ENCODE results near the gene GTPBP3. TPM values are rescaled to one million over a fixed set of nuclear protein-coding genes. Genes with fewer than 3 reads are reported as not detected.
"Not testable (repeated sequence)": the region's sequence is repeated elsewhere in the genome, so short reads cannot be mapped to it uniquely, and the experiment has no call there.

Gene GTPBP3, protein sequence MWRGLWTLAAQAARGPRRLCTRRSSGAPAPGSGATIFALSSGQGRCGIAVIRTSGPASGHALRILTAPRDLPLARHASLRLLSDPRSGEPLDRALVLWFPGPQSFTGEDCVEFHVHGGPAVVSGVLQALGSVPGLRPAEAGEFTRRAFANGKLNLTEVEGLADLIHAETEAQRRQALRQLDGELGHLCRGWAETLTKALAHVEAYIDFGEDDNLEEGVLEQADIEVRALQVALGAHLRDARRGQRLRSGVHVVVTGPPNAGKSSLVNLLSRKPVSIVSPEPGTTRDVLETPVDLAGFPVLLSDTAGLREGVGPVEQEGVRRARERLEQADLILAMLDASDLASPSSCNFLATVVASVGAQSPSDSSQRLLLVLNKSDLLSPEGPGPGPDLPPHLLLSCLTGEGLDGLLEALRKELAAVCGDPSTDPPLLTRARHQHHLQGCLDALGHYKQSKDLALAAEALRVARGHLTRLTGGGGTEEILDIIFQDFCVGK
- total RNA-seq (2014; rRNA removed; shearing (Covaris generic)): 38.2 and 43.3 TPM in 2 replicates
- 20.2 and 28.9 TPM in 2 replicates for polyA plus RNA-seq (2015; cell fraction: cytosol; rRNA removed)
- 63.3 and 65.0 TPM in 2 replicates for polyA plus RNA-seq (2015; cell fraction: nucleus; rRNA removed)

DNA sequence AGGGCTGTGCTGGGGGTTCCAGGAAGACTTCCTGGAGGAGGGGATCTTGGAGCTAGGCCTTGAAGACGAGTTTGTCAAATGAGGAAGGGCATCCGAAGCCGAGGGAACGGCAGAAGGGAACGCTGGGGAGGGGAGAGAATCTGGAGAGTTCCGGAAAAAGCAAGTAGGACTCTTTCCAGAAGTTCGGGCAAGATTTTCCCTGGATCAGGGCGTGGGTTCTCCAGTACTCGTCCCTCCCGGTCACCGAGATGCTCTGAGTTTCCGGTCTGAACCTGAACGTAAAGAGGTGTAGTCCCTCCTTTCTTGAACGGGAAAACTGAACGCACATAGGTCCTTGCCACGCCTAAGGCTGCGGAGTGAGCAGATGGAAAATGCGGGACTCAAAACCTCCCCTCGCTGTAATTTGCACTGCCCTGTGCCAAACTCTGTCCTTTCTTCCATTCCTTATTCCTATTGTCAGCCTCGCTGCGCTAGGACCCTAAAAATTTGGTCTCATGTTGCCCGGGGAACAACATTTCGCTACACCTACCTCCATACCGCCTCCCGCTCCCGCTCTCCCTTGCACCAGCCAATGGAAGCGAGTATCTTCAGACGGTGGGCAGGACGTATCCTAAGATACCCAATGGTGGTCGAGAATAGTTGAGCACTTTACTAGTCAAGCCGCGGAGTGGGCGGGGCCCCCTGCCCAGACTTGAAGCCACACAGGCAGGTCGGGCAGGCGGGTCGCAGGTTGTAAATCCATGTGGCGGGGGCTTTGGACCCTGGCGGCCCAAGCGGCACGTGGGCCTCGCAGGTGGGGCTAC lies at the start of gene GTPBP3:
GTPBP3 (plus strand) TSS at position 682 of the 803 bp plus-strand sequence; CDS start at position 741, 59 bp downstream.
- peak; percentile 97 for DNase-seq (ENCODE audit: low read depth)

DNA sequence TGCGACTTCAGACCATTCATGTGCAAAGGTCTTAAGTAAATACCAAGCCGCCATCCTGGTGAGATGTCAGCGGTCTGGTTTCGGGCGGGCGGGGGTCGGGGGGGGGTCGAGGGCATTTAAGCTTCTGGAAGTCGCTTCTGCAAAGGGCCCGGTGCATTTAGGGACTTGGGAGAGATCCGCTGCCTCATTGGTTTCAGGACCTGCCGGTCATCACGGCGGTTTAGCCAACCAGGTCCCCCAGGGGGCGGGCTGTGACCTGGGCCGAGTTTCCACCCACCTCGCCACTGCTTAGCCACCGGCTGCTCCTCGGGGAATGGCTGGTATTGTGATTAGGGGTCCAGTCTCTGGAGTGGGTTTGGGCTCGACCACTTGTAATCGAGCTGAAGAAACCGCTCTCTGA lies 47.9 kb upstream of the GTPBP3 start:
- no peak for DNase-seq (ENCODE audit: low read depth)

- DNase-seq (ENCODE audit: low read depth): peak; percentile 95
These were observed 44.9 kb upstream of the GTPBP3 start for GRCh38 chr19:17292301-17293074.

DNA sequence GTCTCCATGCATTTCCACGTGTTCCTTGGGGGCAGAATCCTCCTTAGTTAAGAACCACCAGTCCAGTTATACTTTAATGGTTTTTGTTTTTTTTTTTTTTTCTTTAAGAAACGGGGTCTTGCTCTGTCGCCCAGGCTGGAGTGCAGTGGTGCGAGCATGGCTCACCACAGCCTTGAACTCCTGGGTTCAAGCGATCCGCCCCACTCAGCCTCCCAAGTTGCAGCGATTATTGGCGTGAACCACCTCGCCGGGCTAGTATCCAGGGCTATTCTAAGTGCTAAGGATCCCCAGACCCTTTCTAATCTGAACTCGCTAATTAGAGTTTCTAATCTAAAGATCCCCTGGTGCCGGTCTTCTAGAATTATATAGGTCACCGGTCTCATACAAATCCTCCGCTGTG lies 43.7 kb upstream of the GTPBP3 start:
- no peak for DNase-seq (ENCODE audit: low read depth)

DNA sequence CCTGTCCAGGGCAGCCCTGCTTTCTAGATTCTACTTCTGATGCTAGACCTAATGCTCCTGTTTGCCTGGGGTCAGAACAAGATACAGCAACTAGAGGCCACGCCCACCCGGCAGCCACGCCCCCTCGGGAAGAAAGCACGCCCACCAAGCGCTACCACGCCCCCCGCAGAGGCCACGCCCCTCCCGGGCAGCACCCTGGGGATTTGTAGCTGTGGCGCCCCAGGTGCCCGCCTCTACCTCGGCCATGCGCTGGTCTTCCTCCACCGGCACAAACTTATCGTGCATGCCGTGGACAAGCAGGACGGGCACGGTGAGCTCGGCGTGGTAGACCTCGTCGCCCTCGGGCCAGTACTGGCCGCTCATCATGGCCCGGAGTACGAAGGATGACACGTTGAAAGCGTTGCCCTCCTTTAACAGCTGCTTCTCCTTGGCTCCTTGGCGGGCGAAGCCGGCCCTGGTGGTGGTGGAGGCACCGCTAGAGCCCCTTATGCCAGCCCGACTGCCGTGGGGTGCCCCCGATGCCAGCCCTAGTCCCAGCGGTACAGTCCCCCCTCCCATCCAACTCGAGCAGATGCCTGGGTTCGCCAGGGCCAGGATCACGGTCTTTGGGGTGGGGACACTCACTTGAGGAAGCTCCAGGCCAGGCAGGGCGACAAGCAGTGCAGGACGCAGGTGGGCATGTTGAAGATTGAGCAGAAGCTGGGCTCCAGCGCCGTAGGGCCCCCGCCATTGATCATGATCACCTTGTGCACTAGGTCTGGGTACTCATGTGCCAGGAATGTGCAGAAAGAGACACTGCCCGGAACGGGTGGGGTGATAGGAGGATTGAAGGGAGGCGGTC lies 43.1 kb upstream of the GTPBP3 start:
- DNase-seq (ENCODE audit: low read depth): no peak

DNA sequence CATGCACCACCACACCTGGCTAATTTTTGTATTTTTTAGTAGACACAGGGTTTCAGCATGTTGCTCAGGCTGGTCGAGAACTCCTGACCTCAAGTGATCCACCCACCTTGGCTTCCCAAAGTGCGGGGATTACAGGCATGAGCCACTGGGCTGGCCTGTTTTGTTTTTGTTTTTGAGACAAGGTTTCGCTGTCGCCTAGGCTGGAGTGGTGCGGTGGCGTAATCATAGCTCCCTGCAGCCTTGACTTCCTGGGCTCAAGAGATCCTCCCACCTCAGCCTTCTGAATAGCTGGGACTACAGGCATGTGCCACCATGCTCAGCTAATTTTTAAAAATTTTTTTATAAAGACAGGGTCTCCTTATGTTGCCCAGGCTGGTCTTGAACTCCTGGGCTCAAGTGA lies 41.8 kb upstream of the GTPBP3 start:
- DNase-seq (ENCODE audit: low read depth): not testable (repeated sequence)

GRCh38 chr19:17296273-17296672 lies 41.1 kb upstream of the GTPBP3 start:
- DNase-seq (ENCODE audit: low read depth): peak; percentile 74

DNA sequence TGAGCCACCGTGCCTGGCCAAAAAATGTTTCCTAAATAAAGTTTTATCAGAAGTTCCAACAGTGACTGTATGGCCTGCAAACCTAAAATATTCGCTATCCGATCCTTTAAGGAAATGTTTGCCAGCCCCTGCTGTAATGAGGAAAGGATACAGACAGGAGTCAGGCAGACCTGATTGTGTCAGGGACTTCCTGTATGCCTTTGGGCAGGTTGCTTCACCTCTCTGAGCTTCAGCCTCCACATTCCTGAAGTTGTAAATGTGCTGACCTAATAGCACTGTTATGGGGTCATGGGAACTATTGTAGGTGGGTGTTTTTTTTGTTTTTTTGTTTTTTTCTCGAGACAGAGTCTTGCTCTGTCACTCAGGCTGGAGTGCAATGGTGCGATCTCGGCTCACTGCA lies 40.4 kb upstream of the GTPBP3 start:
- no peak for DNase-seq (ENCODE audit: low read depth)

- no peak for DNase-seq (ENCODE audit: low read depth)
These were observed 36.2 kb upstream of the GTPBP3 start for GRCh38 chr19:17300992-17301619.

DNA sequence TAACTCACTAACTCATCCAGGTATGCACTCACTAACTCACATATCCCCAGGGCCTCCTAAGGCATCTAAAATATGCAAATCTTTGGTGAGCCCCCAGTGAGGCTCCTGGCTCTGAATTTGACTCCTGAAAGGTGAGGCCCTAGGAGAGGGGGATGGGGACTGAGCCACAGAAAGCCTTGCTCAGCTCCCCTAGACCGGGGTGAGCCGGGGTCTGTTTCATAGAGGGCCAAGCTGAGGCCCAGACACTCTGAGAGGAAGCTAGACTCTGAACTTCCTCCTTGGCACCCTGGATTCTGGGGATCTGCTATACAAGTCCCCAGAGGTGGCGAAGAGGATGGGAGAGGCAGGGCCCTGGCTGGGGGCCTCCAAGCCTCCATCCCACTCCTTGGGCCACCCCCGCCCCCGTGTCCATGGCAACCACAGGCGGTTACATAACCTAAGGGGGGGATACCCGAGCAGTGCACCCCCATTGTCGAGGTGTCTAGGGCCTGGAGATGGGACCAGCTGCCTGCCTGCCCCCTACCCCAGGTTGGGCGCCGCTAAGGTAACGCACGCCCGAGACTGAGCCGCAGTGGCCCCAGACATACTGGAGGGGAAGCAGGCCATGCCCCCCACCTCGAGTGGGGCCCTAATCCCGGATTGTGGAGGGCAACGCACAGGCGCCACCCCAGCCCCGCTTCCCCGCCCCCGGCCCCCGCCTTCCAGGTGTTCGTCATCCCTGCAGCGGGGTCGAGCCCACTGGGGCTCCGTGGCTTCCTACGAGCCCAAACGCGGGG lies 34.8 kb upstream of the GTPBP3 start:
- DNase-seq (ENCODE audit: low read depth): no peak

DNA sequence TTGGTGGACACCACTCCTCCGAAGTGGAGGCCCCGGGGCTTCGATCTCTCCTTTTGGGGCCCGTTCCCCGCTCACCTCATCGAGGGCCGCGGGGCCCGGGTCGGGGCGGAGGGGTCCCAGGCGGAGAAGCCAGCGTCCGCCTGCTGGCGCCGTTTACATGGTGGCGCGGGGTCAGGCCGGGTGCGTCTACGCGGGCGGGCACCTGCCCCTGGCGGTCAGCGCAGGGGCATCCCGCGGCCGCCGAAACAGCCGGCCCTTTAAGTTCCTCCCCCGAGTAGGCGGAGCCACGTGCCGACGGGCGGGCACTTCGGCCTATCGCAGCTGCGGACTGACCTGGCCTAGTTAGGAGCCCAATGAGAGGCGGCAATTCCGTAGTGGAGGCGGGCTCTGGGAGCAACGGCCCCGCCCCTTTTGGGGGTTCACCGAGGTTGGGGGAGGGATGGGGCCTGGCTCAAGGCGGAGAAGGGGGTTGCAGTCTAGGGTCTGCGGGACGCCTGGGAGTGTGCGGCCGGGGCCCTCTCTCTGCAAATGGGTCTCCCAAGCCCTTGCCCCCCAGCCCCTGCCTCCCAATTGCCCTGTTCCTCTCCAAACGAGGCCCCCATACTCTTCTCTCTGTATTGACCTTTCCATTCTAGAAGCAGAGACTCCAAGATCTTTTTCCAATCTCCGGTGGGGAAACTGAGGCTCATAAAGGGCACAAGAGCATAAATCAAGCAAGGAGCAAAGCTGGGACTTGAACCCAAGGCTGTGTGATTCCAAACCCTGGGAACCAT lies 34.0 kb upstream of the GTPBP3 start, which contains the start of gene ABHD8:
ABHD8 (minus strand) TSS at position 259 of the 773 bp plus-strand sequence. CDS start 1,809 bp downstream, outside the sequence.
- no peak for DNase-seq (ENCODE audit: low read depth)

DNA sequence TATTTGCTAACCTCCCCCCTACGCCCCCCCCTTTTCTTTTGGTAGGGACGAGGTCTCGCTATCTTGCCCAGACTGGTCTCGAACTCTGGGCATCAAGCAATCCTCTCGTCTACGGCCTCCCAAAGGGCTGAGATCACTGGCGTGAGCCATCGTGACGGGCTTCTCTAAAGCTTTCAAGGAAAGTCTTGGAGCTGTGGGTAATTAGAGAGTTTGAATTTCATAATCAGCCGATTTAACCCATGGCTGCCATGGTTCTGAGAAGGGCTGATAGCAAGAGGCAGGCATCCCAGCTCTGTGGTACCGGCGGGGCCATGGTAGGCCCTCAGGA lies 33.4 kb upstream of the GTPBP3 start:
- DNase-seq (ENCODE audit: low read depth): no peak

- no peak for DNase-seq (ENCODE audit: low read depth)
These were observed 32.8 kb upstream of the GTPBP3 start for GRCh38 chr19:17304386-17305215.

- DNase-seq (ENCODE audit: low read depth): no peak
These were observed 32.2 kb upstream of the GTPBP3 start for GRCh38 chr19:17305216-17305516.

- DNase-seq (ENCODE audit: low read depth): peak; percentile 100
These were observed 31.7 kb upstream of the GTPBP3 start, which contains the start of gene MRPL34 for GRCh38 chr19:17305517-17306284. MRPL34 (plus strand) TSS chr19:17305872; CDS start chr19:17305893, 21 bp downstream.

DNA sequence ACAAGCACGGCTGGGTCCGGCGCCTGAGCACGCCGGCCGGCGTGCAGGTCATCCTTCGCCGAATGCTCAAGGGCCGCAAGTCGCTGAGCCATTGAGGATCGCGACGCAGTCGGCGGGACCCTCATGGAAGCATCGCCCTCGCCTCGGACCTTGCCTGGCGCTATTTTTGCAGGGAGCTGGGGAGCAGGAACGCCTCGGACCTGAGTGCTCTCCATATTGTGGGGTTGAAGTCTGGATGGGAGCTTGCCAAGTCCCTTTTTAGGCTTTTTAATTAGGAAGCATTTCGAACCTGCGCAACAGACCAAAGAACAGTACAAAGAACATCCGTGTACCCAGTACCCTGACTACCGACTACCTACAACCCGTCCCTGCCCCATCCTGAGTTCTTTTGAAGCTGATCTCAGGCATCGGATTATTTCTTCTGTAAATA lies 31.1 kb upstream of the GTPBP3 start:
- no peak for DNase-seq (ENCODE audit: low read depth)

Measured in HT1080 (cell line).